Ramos (cell line): ENCODE results near the gene AGAP3.

Experiments used
- in situ Hi-C: fragments of 300-500 bp; cut with MboI; formaldehyde crosslinking; loops from one replicate; pipeline ENCODE4 v1.14.3; 2022; ENCODE audit warnings: low sequenced_read_pairs; ENCODE audit not compliant: unreplicated experiment

The AGAP3 gene

GRCh38 chr7:151071032-151071866 lies 15.0 kb upstream of the AGAP3 start:
- in situ Hi-C loops: no loop called here

DNA sequence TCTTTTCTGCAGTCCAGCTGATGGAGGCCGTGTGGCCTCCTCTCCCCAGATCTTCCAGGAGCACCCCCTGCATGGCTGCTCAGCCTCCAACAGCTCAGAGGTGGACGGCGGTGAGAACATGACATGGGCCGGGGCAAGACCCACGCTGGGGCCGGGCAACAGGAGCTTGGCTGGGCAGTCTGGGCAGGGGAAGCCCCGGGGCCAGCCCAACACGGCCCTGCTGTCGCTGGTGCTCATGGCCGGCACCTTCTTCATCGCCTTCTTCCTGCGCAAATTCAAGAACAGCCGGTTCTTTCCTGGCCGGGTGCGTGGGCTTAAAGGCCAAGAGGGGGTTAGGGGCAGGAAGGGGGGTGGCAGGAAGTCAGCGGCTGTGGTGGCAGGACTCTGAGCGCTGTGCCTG lies 12.3 kb upstream of the AGAP3 start:
- in situ Hi-C loops: no loop called here

DNA sequence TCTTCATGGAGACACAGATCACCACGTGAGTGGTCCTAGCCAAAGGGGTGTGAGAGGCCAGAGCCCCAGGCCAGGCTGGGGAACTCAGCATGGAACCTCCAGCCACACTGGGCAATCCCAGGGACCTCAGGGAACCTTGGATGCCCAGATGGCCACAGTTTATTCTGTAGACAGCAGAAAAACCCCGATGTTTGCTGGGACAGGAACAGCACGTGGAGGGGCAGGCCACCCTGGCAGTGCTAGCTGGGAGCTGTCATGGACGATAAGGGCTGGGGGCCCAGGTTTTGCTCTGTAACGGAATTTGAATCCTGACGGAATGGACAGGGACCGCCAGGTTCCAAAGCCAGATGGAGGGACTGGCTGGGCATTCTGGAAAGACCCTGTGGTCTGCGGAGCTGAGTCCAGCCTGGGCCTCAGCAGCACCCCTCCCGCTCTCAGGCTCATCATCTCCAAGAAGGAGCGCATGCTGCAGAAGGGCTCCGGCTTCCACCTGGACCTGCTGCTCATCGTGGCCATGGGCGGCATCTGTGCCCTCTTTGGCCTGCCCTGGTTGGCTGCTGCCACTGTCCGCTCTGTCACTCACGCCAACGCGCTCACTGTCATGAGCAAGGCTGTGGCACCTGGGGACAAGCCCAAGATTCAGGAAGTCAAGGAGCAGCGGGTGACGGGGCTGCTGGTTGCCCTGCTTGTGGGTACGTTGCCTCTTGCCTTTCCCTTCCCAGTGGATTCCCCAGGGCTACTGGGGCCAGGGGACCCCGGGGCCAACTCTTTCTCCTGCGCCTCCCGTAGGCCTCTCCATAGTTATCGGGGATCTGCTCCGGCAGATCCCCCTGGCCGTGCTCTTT lies 11.2 kb upstream of the AGAP3 start:
- in situ Hi-C loops: no loop called here

DNA sequence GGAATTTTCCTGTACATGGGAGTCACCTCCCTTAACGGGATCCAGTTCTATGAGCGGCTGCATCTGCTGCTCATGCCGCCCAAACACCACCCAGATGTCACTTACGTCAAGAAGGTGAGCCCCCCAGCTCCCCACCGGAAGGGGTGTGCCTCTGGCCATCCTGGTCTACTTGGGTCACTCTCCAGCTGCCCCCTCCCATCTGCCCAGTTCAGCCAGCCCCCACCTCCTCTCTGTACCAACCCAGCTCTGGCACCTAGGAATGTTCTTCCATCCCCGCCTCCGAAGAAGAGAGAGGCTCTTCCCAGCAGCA lies 10.7 kb upstream of the AGAP3 start:
- in situ Hi-C loops: no loop called here

- in situ Hi-C loops: no loop called here
These were observed 10.3 kb upstream of the AGAP3 start for GRCh38 chr7:151075978-151076426.

DNA sequence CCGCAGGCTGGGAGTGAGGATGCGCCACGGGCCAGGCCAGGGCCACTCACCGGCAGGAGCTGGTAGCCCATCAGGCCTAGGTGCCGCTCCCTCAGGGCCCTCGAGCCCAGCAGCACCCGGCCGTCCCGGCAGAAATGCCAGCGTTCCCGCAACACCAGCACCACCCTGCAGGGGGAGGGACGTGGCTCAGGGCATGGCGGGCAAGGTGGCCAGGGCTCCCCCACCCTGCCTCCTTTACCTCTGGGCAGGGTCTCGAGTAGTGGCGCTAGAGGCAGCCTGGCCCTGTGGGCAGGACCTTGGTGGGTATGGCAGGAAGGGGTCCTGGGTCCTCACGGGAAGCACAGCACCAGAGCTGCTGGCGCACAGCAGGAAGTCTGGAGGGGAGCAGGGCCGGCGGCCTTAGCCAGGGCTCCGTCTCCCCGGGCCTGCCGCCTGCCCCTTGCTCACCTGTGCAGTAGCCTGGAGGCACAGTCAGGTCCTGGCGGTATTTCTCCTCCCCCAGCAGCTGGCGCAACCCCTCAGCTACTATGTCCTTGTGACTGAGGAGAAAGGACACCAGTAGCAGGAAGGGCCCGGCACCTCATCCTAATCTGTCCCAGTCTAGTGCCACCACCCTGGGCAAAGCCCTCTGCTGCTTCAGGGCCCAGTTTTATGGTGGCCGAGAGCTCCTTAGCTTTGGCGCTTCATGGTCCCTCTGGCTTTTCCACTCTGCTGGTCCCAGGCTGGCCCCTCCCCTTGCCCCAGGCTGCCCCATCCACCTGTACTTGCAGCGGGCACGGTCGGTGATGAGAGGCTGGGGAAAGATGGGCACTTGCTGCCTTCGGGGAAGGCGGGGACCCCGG lies 9.2 kb upstream of the AGAP3 start:
- in situ Hi-C loops: no loop called here

- in situ Hi-C loops: no loop called here
These were observed 8.5 kb upstream of the AGAP3 start for GRCh38 chr7:151077705-151078232.

DNA sequence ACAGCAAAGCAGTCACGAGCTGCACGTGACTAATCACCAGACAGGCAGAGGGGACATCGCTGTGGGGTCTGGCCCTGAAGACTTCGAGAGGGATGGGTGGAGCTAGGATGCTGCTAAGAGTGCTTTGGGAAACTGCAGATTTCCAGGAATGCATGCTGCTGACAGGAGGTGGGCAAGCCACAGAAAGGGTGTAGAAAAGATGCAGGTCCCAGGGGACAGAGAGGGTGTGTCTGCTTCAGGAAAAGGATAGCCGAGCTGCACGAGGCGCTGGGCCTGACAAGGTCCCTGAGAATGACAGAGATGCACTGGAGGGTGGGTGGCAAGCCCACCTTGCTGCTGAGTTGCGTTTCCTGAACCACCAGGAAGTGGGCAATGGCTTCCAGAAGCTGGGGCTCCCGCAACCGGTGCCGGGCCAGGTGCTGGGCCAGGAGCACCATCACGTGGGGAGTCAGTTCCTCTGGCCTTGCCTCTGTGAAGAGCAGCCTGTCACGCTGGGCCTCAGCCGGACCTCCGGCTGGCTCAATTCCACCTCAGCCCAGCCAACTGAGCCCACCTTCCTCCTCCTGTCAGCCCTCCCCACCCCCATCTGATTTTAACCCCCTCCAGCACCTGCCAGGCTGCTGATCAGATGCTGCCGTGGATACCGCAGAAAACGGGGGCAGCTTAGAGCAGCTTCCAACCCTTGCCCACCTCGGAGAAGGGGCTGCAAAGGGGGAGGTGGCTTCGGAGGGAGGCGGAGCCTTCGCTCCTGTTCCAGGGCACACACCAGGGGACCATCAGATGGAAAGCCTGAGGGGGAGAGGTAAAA lies 7.8 kb upstream of the AGAP3 start:
- in situ Hi-C loops: no loop called here

DNA sequence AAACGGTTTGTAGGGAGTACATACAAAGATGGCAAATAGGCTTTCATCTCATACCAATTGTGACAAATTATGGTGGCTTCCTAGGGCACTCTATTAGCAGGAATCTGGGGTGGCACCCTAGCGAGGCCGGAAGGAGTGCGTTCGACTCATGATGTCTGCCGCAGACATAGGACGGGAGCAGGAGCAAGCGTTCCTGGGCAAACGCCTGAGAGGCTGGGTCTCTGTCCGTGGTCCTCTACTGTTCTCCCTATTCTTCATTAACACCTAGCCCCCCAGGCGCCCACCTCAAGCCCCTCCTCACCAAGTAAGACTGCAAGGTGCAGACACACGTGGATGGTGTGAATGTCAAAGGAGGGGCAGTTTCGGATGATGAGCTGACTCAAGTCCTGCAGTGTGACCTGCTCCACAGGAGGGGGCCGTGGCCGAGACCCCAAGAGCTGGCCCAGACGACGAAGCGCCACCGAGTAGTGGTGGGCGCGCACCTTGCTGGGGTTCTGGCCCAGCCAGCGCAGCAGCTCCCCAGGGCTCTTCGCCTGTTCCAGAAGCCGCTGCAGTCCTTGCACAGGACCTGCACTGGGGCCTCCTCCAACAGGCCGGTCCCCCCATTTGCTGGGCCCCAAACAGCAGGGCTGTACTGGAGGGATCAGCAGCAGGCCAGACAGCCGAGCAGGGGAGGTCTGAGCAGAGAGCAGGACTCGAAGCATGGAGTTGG lies 6.9 kb upstream of the AGAP3 start:
- in situ Hi-C loops: no loop called here

- in situ Hi-C loops: no loop called here
These were observed 6.2 kb upstream of the AGAP3 start for GRCh38 chr7:151080067-151080521.

DNA sequence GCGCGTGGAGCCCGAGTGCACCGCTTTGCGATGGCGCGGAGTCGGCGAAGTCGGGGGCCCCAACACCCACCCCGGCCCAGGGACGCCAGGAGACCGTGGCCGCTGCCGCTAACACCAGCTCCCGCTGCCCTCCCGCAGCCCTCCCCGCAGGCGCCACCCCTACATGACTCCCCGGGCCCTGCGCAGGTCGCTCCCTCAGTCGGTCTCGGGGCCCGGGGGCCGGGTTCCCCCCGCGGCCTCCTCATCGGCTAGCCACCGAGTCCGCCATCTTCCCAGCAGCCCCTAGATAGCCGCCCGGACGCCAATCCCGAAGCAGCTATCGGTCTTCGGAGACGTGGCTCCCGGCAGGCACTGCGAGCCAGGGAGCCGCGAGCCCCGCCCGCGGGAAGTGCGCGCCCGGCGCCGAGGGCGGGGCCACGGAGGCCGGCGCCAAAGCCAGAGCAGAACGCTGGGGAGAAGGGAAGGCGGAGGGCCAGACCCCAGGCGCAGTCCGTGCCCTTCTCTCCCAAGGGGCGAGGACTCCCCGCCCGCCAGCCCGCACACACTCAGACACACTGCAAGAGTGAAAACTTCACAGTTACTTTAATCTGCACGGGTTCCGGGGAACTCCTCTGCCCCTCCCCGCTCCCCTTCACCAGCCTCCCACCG lies 5.6 kb upstream of the AGAP3 start, which contains the start of gene FASTK:
Gene FASTK, minus strand, starts transcription at position 288 of the 648 bp plus-strand sequence. Its CDS starts 43 bp downstream, at position 245.
- in situ Hi-C loops: no loop called here

DNA sequence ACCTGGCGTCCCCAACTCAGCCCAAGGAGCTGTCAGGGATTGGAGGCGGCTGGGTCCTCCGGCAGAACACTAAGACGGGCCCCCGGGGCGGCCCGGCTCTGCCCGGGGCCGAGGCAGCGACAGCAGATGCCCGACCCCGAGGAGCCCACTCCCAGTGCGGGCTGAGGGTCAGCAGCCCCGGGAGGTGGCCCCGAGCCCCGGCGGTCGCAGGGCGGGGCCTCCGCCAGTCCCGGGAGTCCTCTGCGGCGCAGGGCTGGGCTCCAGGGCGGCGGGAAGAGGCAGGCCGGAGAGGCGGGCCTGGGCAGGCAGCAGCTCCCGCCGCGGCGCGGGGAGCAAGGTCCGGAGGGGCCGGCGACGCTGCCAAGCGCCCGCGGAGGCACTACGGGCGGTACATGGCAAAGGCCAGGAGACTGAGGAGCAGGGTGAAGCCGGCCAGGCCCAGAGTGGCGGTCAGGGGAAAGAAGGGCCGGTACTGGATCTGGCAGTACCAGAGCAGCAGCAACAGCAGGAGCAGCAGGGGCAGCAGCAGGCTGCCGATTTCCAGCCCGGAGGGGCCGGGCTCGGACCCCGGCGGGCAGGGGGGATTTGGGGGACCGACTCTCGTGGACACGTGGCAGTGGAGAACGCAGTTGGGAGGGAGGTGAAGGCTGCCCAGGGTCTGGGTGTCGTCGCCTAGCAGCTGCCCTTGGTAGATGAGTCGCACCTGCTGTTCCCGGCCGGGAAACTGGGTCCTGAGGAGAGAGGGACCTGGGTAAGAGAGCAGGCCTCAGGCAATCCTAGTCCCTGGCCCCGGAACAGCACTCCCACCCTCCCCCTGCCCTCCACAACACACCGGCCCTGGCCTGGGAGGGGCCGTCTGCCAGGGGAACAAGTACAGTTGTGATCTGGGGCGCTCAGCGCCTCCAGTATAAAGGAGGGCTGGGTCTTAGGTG lies 4.8 kb upstream of the AGAP3 start:
- in situ Hi-C loops: no loop called here

- in situ Hi-C loops: no loop called here
These were observed 3.9 kb upstream of the AGAP3 start for GRCh38 chr7:151082141-151083070.

- in situ Hi-C loops: no loop called here
These were observed 3.0 kb upstream of the AGAP3 start, which contains the start of gene TMUB1 for GRCh38 chr7:151083071-151083823. TMUB1 (minus strand) TSS chr7:151083493; CDS start chr7:151082563, 930 bp downstream.

- in situ Hi-C loops: no loop called here
These were observed 2.5 kb upstream of the AGAP3 start for GRCh38 chr7:151083824-151084160.

DNA sequence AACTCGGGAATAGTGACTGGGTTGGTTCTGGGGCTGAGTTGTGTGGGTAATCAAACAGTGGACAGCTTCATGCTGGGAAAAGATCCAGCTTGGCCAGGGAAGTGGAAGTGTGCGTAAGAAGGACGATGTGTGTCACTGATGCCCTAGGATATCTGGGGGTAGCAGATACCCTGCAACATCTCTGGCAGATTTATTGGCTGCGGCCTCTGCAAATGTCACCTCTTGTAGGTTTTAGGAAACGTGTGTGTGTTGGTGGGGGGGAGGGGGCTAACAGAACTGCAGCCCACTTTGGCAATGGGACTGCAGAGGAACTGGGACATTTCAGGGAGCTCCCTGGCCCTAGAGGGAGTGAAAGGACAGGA lies 965 bp upstream of the AGAP3 start:
- in situ Hi-C loops: no loop called here
